GM18526 (cell line): Measurements from ENCODE around the gene SUPT3H.

ENCODE experiments used
- POLR2A ChIP-seq: IDR thresholded peaks from 3 replicates; pipeline ENCODE4 v1.6.1; 2011; ENCODE audit not compliant: insufficient read length; ENCODE audit errors: extremely low read depth

SUPT3H gene

GRCh38 chr6:45367999-45368398, 9.7 kb downstream of the SUPT3H start:
- TF ChIP-seq POLR2A = no peak

GRCh38 chr6:45366534-45366933, 11.2 kb downstream of the SUPT3H start:
- no peak for TF ChIP-seq POLR2A

GRCh38 chr6:45365036-45365435, 12.7 kb downstream of the SUPT3H start:
- TF ChIP-seq POLR2A = no peak

- TF ChIP-seq POLR2A = no peak
Measured at GRCh38 chr6:45364466-45364865, 13.3 kb downstream of the SUPT3H start.

DNA sequence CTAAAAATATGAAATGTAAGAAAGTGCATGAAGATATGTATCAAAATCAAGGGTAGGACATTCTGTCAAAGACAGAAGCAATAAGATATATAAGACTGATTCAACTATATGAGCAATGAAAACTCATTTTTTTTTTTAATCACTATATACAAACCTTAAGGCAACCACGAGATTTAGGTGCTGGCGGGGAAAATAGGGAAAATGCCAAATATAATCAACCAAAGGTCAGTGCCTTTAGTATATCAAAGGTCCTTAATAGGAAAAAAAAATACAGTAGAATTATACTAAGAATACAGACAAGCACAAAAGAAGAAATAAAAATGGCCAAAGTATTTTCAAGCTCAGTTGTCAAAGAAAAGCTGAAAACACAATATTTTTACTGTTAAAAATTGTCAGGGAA, 24.1 kb downstream of the SUPT3H start:
- TF ChIP-seq POLR2A = no peak

DNA sequence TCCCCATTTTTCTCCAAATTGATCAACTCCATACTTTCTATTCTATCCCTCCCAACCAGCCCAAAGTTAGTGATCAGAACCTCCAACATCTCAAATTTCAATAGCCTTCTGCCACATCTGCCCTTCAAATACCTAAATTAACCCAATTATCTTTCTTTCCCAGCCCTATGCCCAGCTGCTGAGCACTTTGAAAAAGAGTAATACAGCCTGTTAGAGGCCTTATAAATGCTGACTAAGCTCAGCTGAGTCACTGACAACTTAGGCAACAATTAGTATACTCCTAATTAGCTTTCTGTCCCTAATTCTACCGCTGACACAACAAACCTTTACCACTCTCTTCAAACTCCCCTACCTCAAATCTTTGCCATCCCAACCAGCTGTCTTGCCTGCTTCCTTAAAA, 26.1 kb downstream of the SUPT3H start:
- TF ChIP-seq POLR2A = no peak

DNA sequence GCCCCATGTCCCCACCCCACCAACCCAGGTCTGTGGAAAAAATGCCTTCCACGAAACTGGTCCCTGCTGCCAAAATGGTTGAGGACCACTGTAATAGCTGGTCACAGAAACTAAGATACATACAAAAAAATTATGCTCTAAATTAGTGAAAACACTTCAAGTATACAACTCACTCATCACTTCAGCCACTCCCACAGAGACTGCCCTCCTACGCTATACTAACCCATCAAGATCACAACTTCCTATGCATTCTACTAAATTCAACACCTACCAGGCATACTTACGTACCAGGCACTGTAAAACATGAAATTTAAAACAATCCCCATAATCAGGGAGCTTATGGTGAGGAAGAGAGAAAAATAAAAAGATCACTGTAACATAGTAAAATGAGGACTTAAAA, 26.7 kb downstream of the SUPT3H start:
- no peak for TF ChIP-seq POLR2A

DNA sequence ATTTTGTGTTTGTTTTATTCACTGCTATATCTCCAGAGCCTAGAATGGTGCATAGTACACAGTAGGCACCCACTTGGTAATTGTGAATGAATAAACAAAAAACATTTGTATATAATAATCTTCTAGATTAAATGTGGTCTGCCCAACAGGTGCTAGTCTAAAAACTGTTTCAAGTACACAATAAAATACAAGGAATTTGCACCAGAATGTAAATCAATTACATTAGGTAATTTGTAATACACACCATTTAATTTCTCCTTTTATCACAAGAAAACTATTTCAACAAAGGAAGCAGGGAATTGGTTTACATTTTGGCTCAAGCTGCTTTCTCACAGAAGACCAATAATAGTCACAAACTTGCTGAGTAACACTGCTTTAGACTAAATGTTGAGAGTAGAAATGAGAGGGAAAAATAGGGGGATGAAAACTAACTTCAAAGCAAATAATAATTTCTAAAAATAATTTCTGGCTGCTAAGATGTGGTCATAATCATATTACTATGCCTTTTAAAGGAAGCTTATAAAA, 27.5 kb downstream of the SUPT3H start:
- no peak for TF ChIP-seq POLR2A

DNA sequence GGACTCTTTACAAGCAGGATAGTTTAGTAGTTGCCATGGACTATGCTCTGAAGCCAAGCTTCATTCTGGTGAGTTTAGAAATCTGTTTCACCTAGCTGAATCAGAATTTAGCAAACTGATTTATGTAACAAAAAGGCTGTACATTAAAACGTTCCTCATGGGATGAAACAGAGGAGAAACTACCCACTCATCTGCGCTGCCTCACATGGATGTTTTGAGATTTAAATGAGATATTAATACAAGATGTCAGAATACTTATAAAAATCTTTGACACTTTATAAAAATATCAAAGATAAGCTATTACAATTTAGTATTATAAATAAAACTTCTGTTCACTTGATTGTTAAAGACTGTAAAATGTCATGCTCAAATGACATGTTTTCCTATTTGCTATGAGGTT, 32.8 kb downstream of the SUPT3H start:
- no peak for TF ChIP-seq POLR2A

DNA sequence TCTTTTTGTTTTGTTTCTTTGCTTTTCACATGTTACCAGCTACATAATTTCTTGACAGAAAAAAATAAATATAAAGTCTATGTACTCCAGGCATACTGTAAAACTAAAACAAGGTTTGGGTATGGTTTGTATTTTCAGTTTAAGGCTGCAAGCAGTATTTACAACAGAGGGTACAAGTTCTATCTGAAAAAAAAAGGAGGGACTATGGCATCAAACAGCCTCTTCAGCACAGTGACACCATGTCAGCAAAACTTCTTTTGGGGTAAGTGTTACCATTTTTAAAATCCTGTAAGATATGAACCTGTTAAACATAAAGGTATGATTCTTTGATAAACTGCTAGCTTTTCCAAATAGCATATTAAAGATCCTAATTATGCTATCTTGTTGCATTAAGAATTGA, 49.2 kb downstream of the SUPT3H start:
- TF ChIP-seq POLR2A = no peak

GRCh38 chr6:45327956-45328522, 49.7 kb downstream of the SUPT3H start, which contains the start of gene RUNX2:
Gene RUNX2, plus strand, starts transcription at chr6:45328330. Its CDS starts 397 bp downstream, at chr6:45328727.
- no peak for TF ChIP-seq POLR2A

- TF ChIP-seq POLR2A = no peak
Measured at GRCh38 chr6:45326698-45327417, 50.9 kb downstream of the SUPT3H start.

- TF ChIP-seq POLR2A = no peak
Measured at GRCh38 chr6:45323656-45324224, 54.0 kb downstream of the SUPT3H start.

- TF ChIP-seq POLR2A = no peak
Measured at GRCh38 chr6:45320349-45320748, 57.4 kb downstream of the SUPT3H start.

- TF ChIP-seq POLR2A = no peak
Measured at GRCh38 chr6:45314146-45314545, 63.6 kb downstream of the SUPT3H start.

DNA sequence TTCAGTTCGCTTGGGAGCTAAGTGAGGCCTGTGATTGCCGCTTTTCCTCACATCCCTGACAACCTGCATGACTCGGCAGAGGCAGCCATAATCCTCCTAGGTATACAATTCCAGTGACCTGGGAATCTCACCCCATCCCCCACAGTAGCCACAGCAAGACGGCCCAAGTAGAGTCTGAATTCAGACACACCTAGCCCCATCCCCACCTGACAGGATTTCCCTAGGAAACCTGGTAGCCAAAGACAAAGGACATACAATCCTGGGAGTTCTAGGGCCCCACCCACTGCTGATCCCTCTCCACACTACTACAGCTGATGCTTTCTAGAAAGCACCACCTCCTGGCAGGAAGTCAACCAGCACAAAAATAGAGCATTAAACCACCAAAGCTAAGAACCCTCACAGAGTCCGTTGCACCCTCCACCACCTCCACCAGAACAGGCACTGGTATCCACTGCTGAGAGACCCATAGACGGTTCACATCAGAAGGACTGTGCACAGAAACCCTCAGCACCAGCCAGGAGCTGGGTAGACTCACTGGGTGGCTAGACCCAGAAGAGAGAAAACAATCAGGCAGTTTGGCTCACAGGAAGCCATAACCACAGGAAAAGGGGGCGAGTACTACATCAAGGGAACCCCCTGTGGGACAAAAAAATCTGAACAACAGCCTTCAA, 67.5 kb downstream of the SUPT3H start:
- no peak for TF ChIP-seq POLR2A

GRCh38 chr6:45305546-45305945, 72.2 kb downstream of the SUPT3H start:
- TF ChIP-seq POLR2A = no peak

DNA sequence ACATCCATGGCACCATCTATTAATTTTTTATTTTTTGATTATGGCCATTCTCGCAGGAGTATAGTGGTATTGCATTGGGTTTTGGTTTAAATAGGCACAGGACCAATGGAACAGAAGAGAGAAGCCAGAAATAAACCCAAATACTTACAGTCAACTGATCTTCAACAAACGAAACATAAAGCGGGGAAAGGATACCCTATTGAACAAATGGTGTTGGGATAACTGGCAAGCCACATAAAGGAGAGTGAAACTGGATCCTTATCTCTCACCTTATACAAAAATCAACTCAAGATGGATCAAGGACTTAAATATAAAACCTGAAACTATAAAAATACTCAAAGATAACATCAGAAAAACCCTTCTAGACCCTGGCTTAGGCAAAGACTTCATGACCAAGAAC, 74.9 kb downstream of the SUPT3H start:
- TF ChIP-seq POLR2A = no peak
